ENCODE results near the gene ID2.
"Not testable (repeated sequence)": the region's sequence is repeated elsewhere in the genome, so short reads cannot be mapped to it uniquely, and the experiment has no call there.

The ID2 gene

GRCh38 chr2:8728305-8729015, 46.6 kb downstream of the ID2 start:
- DNase-seq (ENCODE audit: low read depth in 2 of 2, low spot score in 1 of 2) = no peak

DNA sequence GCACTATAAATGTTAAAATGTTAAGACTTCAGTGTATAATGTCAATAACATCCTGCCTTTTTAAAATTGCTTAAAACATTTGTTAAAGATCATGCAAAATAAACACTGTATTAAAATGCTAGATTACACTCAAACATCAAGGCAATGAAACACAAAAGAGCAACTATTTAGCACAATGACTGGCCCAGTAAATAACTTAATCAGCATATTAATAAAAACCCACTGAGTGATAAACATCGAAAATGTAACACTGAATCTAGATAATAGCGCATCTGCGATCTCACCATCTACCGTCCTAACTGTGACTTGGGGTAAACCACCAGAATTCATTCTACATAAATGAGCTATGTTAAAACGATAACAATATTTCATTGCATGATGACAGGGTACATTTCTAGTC, 47.2 kb downstream of the ID2 start:
- not testable (repeated sequence) for DNase-seq (ENCODE audit: low read depth in 2 of 2, low spot score in 1 of 2)

GRCh38 chr2:8729939-8730338, 48.1 kb downstream of the ID2 start:
- DNase-seq (ENCODE audit: low read depth in 2 of 2, low spot score in 1 of 2) = no peak

DNA sequence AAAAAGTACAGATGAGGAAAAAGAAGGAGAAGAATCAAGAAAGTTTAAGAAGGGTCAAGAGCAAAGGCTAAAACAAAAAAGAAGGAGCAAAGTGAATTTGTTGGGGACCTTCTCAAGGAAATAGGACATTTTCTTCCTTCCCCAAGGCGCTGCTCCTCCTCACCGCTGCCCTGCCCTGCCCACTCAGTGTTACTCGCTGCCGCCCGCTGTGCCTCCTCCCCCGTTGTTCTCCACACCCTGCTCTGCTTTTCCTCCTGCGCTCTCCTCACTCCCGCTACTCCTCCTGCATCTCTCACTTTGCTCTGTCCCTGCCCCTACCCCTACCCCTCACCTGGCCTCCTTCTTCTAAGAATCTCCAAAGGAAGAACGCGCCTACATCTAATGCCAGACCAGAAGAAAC, 50.7 kb downstream of the ID2 start:
- no peak for DNase-seq (ENCODE audit: low read depth in 2 of 2, low spot score in 1 of 2)

Data from stimulated activated CD8-positive, alpha-beta memory T cell treated with anti-CD3 and anti-CD28 coated beads, Interleukin-4, amount 100 ng/mL, for 4 hours (primary cell).